Measurements from ENCODE around the gene JAKMIP1.

- TF ChIP-seq EP300 (IDR thresholded peaks at IDR 0.05) (no peak), CTCF (IDR thresholded peaks at IDR 0.05) (no peak), POLR2A (IDR thresholded peaks at IDR 0.05) (no peak), POLR2AphosphoS5 (IDR thresholded peaks at IDR 0.05) (no peak)
These were observed 5.2 kb upstream of the JAKMIP1 start for GRCh38 chr4:6205567-6205931.
